ENCODE results near the gene AMOTL2. TPM values are rescaled to one million over a fixed set of nuclear protein-coding genes. Genes with fewer than 3 reads are reported as not detected.

The AMOTL2 gene
- total and polyA plus RNA-seq, 4 donors: 4.2 to 16.7 (median 9.4) TPM

DNA sequence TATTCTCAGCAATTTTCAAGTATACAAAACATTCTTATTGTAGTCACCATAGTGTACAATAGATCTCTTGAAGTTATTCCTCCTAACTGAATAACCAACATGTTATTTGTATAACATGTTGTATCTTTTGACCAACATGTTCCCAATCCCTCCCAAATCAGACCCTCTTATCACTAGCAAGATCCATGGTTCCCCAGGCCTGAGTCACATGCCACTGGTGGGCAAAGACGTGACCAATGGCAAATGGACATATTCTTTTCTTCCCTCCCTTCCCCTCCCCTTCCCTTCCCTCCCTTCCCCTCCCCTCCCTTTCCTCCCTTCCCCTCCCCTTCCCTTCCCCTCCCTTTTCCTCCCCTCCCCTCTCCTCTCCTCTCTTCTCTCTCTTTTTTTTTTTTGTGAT, 45.4 kb downstream of the AMOTL2 start:
- no peak for DNase-seq (ENCODE audit: low spot score)
- H3K27me3 ChIP-seq (ENCODE audit: control insufficient read depth in 4 of 4, insufficient read depth in 4 of 4, low read length in 3 of 4): no peaks in the 10 kb centered on the region
- WGBS: 94% methylated on average over 1 of the region's 1 CpG
- no peaks in the 10 kb centered on the region for H3K9me3 ChIP-seq (ENCODE audit: control insufficient read depth in 4 of 4, low read length in 3 of 4)
- H3K4me3 ChIP-seq (ENCODE audit: low read depth in 1 of 3, low read length in 3 of 3): no peak overlapping the region
- H3K27ac ChIP-seq (ENCODE audit: low read depth in 1 of 2, low read length in 2 of 2): no peak overlapping the region
- H3K36me3 ChIP-seq (ENCODE audit: control insufficient read depth in 4 of 4, insufficient read depth in 3 of 4, low read depth in 1 of 4, low read length in 3 of 4): peaks cover 0 to 1% (median 0%) of the 10 kb centered on the region in 4 donors
- no peak for TF ChIP-seq SP1 (IDR thresholded peaks at IDR 0.05)
- TF ChIP-seq, protein P1, sequence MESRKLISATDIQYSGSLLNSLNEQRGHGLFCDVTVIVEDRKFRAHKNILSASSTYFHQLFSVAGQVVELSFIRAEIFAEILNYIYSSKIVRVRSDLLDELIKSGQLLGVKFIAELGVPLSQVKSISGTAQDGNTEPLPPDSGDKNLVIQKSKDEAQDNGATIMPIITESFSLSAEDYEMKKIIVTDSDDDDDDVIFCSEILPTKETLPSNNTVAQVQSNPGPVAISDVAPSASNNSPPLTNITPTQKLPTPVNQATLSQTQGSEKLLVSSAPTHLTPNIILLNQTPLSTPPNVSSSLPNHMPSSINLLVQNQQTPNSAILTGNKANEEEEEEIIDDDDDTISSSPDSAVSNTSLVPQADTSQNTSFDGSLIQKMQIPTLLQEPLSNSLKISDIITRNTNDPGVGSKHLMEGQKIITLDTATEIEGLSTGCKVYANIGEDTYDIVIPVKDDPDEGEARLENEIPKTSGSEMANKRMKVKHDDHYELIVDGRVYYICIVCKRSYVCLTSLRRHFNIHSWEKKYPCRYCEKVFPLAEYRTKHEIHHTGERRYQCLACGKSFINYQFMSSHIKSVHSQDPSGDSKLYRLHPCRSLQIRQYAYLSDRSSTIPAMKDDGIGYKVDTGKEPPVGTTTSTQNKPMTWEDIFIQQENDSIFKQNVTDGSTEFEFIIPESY (IDR thresholded peaks at IDR 0.05): no peak
- no peak for TF ChIP-seq JUND (IDR thresholded peaks at IDR 0.05)
- no peak for TF ChIP-seq HNF4A (conservative IDR thresholded peaks at IDR 0.05)
- TF ChIP-seq EGR1 (IDR thresholded peaks at IDR 0.05; ENCODE audit: low read depth in 2 of 2): no peak
- TF ChIP-seq GABPA (IDR thresholded peaks at IDR 0.05 in 1 of 2, conservative IDR thresholded peaks at IDR 0.05 in 1 of 2): no peak
- no peak for TF ChIP-seq FOXA1 (IDR thresholded peaks at IDR 0.05)
- no peak for TF ChIP-seq RAD21 (IDR thresholded peaks at IDR 0.05)
- no peak for TF ChIP-seq HNF4G (IDR thresholded peaks at IDR 0.05)
- TF ChIP-seq, protein P2, sequence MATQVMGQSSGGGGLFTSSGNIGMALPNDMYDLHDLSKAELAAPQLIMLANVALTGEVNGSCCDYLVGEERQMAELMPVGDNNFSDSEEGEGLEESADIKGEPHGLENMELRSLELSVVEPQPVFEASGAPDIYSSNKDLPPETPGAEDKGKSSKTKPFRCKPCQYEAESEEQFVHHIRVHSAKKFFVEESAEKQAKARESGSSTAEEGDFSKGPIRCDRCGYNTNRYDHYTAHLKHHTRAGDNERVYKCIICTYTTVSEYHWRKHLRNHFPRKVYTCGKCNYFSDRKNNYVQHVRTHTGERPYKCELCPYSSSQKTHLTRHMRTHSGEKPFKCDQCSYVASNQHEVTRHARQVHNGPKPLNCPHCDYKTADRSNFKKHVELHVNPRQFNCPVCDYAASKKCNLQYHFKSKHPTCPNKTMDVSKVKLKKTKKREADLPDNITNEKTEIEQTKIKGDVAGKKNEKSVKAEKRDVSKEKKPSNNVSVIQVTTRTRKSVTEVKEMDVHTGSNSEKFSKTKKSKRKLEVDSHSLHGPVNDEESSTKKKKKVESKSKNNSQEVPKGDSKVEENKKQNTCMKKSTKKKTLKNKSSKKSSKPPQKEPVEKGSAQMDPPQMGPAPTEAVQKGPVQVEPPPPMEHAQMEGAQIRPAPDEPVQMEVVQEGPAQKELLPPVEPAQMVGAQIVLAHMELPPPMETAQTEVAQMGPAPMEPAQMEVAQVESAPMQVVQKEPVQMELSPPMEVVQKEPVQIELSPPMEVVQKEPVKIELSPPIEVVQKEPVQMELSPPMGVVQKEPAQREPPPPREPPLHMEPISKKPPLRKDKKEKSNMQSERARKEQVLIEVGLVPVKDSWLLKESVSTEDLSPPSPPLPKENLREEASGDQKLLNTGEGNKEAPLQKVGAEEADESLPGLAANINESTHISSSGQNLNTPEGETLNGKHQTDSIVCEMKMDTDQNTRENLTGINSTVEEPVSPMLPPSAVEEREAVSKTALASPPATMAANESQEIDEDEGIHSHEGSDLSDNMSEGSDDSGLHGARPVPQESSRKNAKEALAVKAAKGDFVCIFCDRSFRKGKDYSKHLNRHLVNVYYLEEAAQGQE (IDR thresholded peaks at IDR 0.05): no peak
- TF ChIP-seq FOXA2 (IDR thresholded peaks at IDR 0.05): no peak
- no peak for TF ChIP-seq TAF1 (conservative IDR thresholded peaks at IDR 0.05)
- TF ChIP-seq, protein P3, sequence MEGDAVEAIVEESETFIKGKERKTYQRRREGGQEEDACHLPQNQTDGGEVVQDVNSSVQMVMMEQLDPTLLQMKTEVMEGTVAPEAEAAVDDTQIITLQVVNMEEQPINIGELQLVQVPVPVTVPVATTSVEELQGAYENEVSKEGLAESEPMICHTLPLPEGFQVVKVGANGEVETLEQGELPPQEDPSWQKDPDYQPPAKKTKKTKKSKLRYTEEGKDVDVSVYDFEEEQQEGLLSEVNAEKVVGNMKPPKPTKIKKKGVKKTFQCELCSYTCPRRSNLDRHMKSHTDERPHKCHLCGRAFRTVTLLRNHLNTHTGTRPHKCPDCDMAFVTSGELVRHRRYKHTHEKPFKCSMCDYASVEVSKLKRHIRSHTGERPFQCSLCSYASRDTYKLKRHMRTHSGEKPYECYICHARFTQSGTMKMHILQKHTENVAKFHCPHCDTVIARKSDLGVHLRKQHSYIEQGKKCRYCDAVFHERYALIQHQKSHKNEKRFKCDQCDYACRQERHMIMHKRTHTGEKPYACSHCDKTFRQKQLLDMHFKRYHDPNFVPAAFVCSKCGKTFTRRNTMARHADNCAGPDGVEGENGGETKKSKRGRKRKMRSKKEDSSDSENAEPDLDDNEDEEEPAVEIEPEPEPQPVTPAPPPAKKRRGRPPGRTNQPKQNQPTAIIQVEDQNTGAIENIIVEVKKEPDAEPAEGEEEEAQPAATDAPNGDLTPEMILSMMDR (IDR thresholded peaks at IDR 0.05; ENCODE audit: low read depth, low read length, missing input control): no peak
- TF ChIP-seq YY1 (IDR thresholded peaks at IDR 0.05): no peak
- TF ChIP-seq, protein P4, sequence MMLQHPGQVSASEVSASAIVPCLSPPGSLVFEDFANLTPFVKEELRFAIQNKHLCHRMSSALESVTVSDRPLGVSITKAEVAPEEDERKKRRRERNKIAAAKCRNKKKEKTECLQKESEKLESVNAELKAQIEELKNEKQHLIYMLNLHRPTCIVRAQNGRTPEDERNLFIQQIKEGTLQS (IDR thresholded peaks at IDR 0.05): no peak
- no peak overlapping the region for H3K9ac ChIP-seq (ENCODE audit: low read depth in 1 of 2, low read length in 2 of 2)
- H3K4me1 ChIP-seq (ENCODE audit: control insufficient read depth in 4 of 4, insufficient read depth in 4 of 4, low read length in 3 of 4): peaks cover 0 to 3% (median 2%) of the 10 kb centered on the region in 4 donors

DNA sequence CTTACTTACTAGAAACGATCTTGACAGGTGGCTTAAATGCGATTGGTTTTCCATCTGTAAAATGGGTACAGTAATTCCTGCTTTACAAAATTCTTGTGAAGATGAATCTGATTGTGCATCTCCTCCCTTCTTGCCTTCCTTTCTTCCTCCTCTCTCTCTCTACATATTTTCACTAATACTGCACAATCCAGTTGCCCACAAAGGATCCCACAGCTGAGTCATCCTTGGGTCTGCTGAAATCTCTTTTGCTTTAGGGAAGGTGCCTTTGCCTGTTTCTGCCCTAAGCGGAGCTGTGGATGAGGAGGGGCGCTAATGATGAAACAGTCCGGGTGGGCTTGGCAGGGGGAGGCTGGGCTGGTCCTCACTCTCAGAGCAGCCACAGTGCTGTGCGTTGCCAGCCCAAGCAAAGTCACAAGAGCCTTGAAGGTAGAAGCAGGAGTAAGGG, 46.1 kb downstream of the AMOTL2 start:
- Histone ChIP-seq H3K27me3 (ENCODE audit: control insufficient read depth in 4 of 4, insufficient read depth in 4 of 4, low read length in 3 of 4) (no peaks in the 10 kb centered on the region), H3K4me3 (ENCODE audit: low read depth in 1 of 3, low read length in 3 of 3) (no peak overlapping the region), H3K9ac (ENCODE audit: low read depth in 1 of 2, low read length in 2 of 2) (no peak overlapping the region), H3K4me1 (ENCODE audit: control insufficient read depth in 4 of 4, insufficient read depth in 4 of 4, low read length in 3 of 4) (peaks cover 0 to 3% (median 2%) of the 10 kb centered on the region in 4 donors), H3K36me3 (ENCODE audit: control insufficient read depth in 4 of 4, insufficient read depth in 3 of 4, low read depth in 1 of 4, low read length in 3 of 4) (peaks cover 0 to 1% (median 0%) of the 10 kb centered on the region in 4 donors), H3K9me3 (ENCODE audit: control insufficient read depth in 4 of 4, low read length in 3 of 4) (no peaks in the 10 kb centered on the region), H3K27ac (ENCODE audit: low read depth in 1 of 2, low read length in 2 of 2) (no peak overlapping the region)
- WGBS: 92% methylated on average over 6 of the region's 6 CpGs
- no peak for DNase-seq (ENCODE audit: low spot score)
- TF ChIP-seq JUND (IDR thresholded peaks at IDR 0.05) (no peak), GABPA (IDR thresholded peaks at IDR 0.05 in 1 of 2, conservative IDR thresholded peaks at IDR 0.05 in 1 of 2) (no peak), YY1 (IDR thresholded peaks at IDR 0.05) (no peak), HNF4G (IDR thresholded peaks at IDR 0.05) (no peak), FOXA1 (IDR thresholded peaks at IDR 0.05) (no peak), NR2F2 (IDR thresholded peaks at IDR 0.05) (no peak), TAF1 (conservative IDR thresholded peaks at IDR 0.05) (no peak), RXRA (IDR thresholded peaks at IDR 0.05) (no peak), RAD21 (IDR thresholded peaks at IDR 0.05) (no peak), FOXA2 (IDR thresholded peaks at IDR 0.05) (no peak), HNF4A (conservative IDR thresholded peaks at IDR 0.05) (no peak), EGR1 (IDR thresholded peaks at IDR 0.05; ENCODE audit: low read depth in 2 of 2) (no peak)
- TF ChIP-seq, protein P2 (IDR thresholded peaks at IDR 0.05): no peak
- TF ChIP-seq, protein P4 (IDR thresholded peaks at IDR 0.05): no peak
- TF ChIP-seq, protein P3 (IDR thresholded peaks at IDR 0.05; ENCODE audit: low read depth, low read length, missing input control): no peak
